NAMALWA (cell line): ENCODE measurements around the gene PDK1.

Experiments
- DNase-seq: peaks from one replicate; pipeline ENCODE4 v3.0.0-alpha.2; 2015; ENCODE audit warnings: low spot score

The PDK1 gene

GRCh38 chr2:172642301-172643020, 86.6 kb downstream of the PDK1 start:
- no peak for DNase-seq

- no peak for DNase-seq
These were observed 87.3 kb downstream of the PDK1 start for GRCh38 chr2:172643142-172643541.

- no peak for DNase-seq
These were observed 91.5 kb downstream of the PDK1 start for GRCh38 chr2:172647439-172647838.

- no peak for DNase-seq
These were observed 99.4 kb downstream of the PDK1 start for GRCh38 chr2:172655091-172655837.

GRCh38 chr2:172655838-172656573, 100.1 kb downstream of the PDK1 start:
- no peak for DNase-seq
